BE2C (cell line): ENCODE measurements around the gene VSIG10L.

Experiments used
- DNase-seq: peaks from one replicate; pipeline ENCODE4 v3.0.0-alpha.2; 2020
- H3K27me3 ChIP-seq: fragments of 250-450 bp; sonication (Bioruptor Pico); 2 replicates; pipeline ENCODE4 v1.5.1; 2020; ENCODE audit warnings: mild to moderate bottlenecking
- H3K36me3 ChIP-seq: fragments of 250-450 bp; sonication (Bioruptor Pico); 2 replicates; pipeline ENCODE4 v1.5.1; 2020; ENCODE audit warnings: mild to moderate bottlenecking
- H3K4me1 ChIP-seq: fragments of 250-450 bp; sonication (Bioruptor Pico); 2 replicates; pipeline ENCODE4 v1.5.1; 2020
- H3K4me3 ChIP-seq: 2 replicates; pipeline ENCODE4 v1.5.1; 2011; ENCODE audit warnings: low read depth, low read length
- H3K9me3 ChIP-seq: fragments of 250-450 bp; sonication (Bioruptor Pico); 2 replicates; pipeline ENCODE4 v1.5.1; 2020
- CTCF ChIP-seq: IDR thresholded peaks from 2 replicates; pipeline ENCODE4 v1.5.1; 2012; ENCODE audit warnings: mild to moderate bottlenecking, low read depth, low read length

The VSIG10L gene

GRCh38 chr19:51311351-51312257 lies 30.3 kb downstream of the VSIG10L start, which contains the start of gene IGLON5:
TSS of gene IGLON5 (plus strand) at chr19:51311644. CDS start at chr19:51311848, 204 bp downstream.
- H3K9me3 ChIP-seq, result no peaks in the 10 kb centered on the region
- no peak within 1 kb of the TSS for H3K4me3 ChIP-seq
- TF ChIP-seq CTCF, result no peak
- no peaks in the 10 kb centered on the region; the same call in 1 of the 2 replicates for H3K36me3 ChIP-seq
- peak; percentile 40 for DNase-seq
- peaks cover 10% of the 10 kb centered on the region; the same call in 1 of the 2 replicates for H3K27me3 ChIP-seq
- no peaks in the 10 kb centered on the region for H3K4me1 ChIP-seq

GRCh38 chr19:51305479-51305878 lies 36.5 kb downstream of the VSIG10L start:
- H3K4me1 ChIP-seq, result no peaks in the 10 kb centered on the region
- H3K9me3 ChIP-seq, result no peaks in the 10 kb centered on the region
- DNase-seq, result no peak
- H3K27me3 ChIP-seq, result peaks cover 10% of the 10 kb centered on the region; the same call in 1 of the 2 replicates
- H3K36me3 ChIP-seq, result no peaks in the 10 kb centered on the region; the same call in 1 of the 2 replicates
- TF ChIP-seq CTCF, result no peak
- H3K4me3 ChIP-seq, result no peak overlapping the region

- 0 out of 2 replicates have a peak, but pooled peaks cover 5% of the 10 kb centered on the region for H3K27me3 ChIP-seq
- no peak for TF ChIP-seq CTCF
- no peak for DNase-seq
- H3K4me1 ChIP-seq, result no peaks in the 10 kb centered on the region
- H3K36me3 ChIP-seq, result no peaks in the 10 kb centered on the region
- H3K9me3 ChIP-seq, result no peaks in the 10 kb centered on the region
- no peak overlapping the region for H3K4me3 ChIP-seq
Observed at GRCh38 chr19:51301266-51301665, 40.7 kb downstream of the VSIG10L start.

GRCh38 chr19:51297406-51297805 lies 44.5 kb downstream of the VSIG10L start:
- Histone ChIP-seq H3K4me3 (no peak overlapping the region), H3K36me3 (no peaks in the 10 kb centered on the region), H3K9me3 (no peaks in the 10 kb centered on the region), H3K4me1 (no peaks in the 10 kb centered on the region), H3K27me3 (0 out of 2 replicates have a peak, but pooled peaks cover 5% of the 10 kb centered on the region)
- no peak for TF ChIP-seq CTCF
- DNase-seq, result no peak

GRCh38 chr19:51296336-51297093 lies 45.4 kb downstream of the VSIG10L start:
- peak; percentile 50 for TF ChIP-seq CTCF
- DNase-seq, result peak; percentile 32
- no peak overlapping the region for H3K4me3 ChIP-seq
- no peaks in the 10 kb centered on the region for H3K36me3 ChIP-seq
- H3K27me3 ChIP-seq, result 0 out of 2 replicates have a peak, but pooled peaks cover 5% of the 10 kb centered on the region
- no peaks in the 10 kb centered on the region for H3K4me1 ChIP-seq
- H3K9me3 ChIP-seq, result no peaks in the 10 kb centered on the region
